Smooth muscle cell (in vitro differentiated cells): ENCODE data around the gene HSD11B2. TPM values are rescaled to one million over a fixed set of nuclear protein-coding genes. Genes with fewer than 3 reads are reported as not detected.
"Not testable (repeated sequence)": the region's sequence is repeated elsewhere in the genome, so short reads cannot be mapped to it uniquely, and the experiment has no call there.

Source experiments
- DNase-seq: peaks from one replicate; lab custom pipeline; 2025; ENCODE audit not compliant: unreplicated experiment; lab: John Stamatoyannopoulos, UW
- H2AFZ ChIP-seq: fragments of 200-600 bp; sonication (generic); 2 replicates; pipeline ENCODE4 v1.6.0; 2016; ENCODE audit warnings: antibody characterized with exemption, low read depth, mild to moderate bottlenecking
- H3F3A ChIP-seq: fragments of 200-600 bp; sonication (generic); 2 replicates; pipeline ENCODE4 v1.6.0; 2017; ENCODE audit warnings: antibody characterized with exemption, low read depth
- H3K27ac ChIP-seq: fragments of 200-600 bp; sonication (generic); 2 replicates; pipeline ENCODE4 v1.5.1; 2016; ENCODE audit warnings: low read depth, mild to moderate bottlenecking
- H3K27me3 ChIP-seq: fragments of 200-600 bp; sonication (generic); 2 replicates; pipeline ENCODE4 v1.6.1; 2016; ENCODE audit warnings: low read depth, mild to moderate bottlenecking
- H3K36me3 ChIP-seq: fragments of 200-600 bp; sonication (generic); 2 replicates; pipeline ENCODE4 v1.5.1; 2016; ENCODE audit warnings: low read depth
- H3K4me1 ChIP-seq: fragments of 200-600 bp; sonication (generic); 2 replicates; pipeline ENCODE4 v1.5.1; 2016; ENCODE audit warnings: low read depth
- H3K4me2 ChIP-seq: fragments of 200-600 bp; sonication (generic); 2 replicates; pipeline ENCODE4 v1.6.0; 2016; ENCODE audit warnings: mild to moderate bottlenecking
- H3K4me3 ChIP-seq: fragments of 200-600 bp; sonication (generic); 2 replicates; pipeline ENCODE4 v1.5.1; 2016; ENCODE audit warnings: mild to moderate bottlenecking
- H3K79me2 ChIP-seq: fragments of 200-600 bp; sonication (generic); 2 replicates; pipeline ENCODE4 v1.6.0; 2016; ENCODE audit warnings: low read depth, mild to moderate bottlenecking
- H3K9ac ChIP-seq: fragments of 200-600 bp; sonication (generic); 2 replicates; pipeline ENCODE4 v1.6.0; 2016; ENCODE audit warnings: low read depth
- H3K9me3 ChIP-seq: fragments of 200-600 bp; sonication (generic); replicated peaks from 2 replicates; pipeline ENCODE4 v1.5.1; 2016; ENCODE audit warnings: low read depth
- H4K20me1 ChIP-seq: fragments of 200-600 bp; sonication (generic); 2 replicates; pipeline ENCODE4 v1.6.0; 2016; ENCODE audit warnings: low read depth
- WGBS: methylation state at CpG from one replicate; pipeline ENCODE4 v1.1.7; 2016; ENCODE audit warnings: low lambda C conversion rate; 5-methylcytosine and 5-hydroxymethylcytosine counted together
- polyA plus RNA-seq: library from polyadenylated mRNA; unstranded; fragments of >200 nt; fragmentation: Nextera tagmentation; extraction: Ambion mirVana; gene quantifications from 2 replicates; pipeline ENCODE4 v1.2.1, GENCODE V29; 2016
- total RNA-seq: library from RNA; depleted of rRNA; stranded (reverse); fragments of >200 nt; gene quantifications from 2 replicates; pipeline ENCODE4 v1.2.3, GENCODE V29; 2014
- TF ChIP-seq, protein P1 (sequence below): fragments of 200-600 bp; sonication (generic); IDR thresholded peaks from 2 replicates; pipeline ENCODE4 v1.5.1; 2017; ENCODE audit warnings: borderline replicate concordance, mild to moderate bottlenecking, antibody characterized with exemption; ENCODE audit not compliant: insufficient read depth, poor library complexity, severe bottlenecking

Gene HSD11B2
- total and polyA plus RNA-seq, 2 experiments from 2014 or later, result not detected

GRCh38 chr16:67413978-67414911, 16.7 kb upstream of the HSD11B2 start:
- H3F3A ChIP-seq, result peaks cover 4% of the 10 kb centered on the region
- no peak overlapping the region for H3K4me2 ChIP-seq
- H3K4me1 ChIP-seq, result peaks cover 6% of the 10 kb centered on the region
- no peak overlapping the region for H3K4me3 ChIP-seq
- peaks cover 17% of the 10 kb centered on the region for H4K20me1 ChIP-seq
- no peaks in the 10 kb centered on the region for H3K27me3 ChIP-seq
- H2AFZ ChIP-seq, result no peak overlapping the region
- DNase-seq, result no peak
- H3K9ac ChIP-seq, result no peak overlapping the region
- H3K36me3 ChIP-seq, result no peaks in the 10 kb centered on the region
- no peaks in the 10 kb centered on the region for H3K9me3 ChIP-seq
- TF ChIP-seq, protein P1, sequence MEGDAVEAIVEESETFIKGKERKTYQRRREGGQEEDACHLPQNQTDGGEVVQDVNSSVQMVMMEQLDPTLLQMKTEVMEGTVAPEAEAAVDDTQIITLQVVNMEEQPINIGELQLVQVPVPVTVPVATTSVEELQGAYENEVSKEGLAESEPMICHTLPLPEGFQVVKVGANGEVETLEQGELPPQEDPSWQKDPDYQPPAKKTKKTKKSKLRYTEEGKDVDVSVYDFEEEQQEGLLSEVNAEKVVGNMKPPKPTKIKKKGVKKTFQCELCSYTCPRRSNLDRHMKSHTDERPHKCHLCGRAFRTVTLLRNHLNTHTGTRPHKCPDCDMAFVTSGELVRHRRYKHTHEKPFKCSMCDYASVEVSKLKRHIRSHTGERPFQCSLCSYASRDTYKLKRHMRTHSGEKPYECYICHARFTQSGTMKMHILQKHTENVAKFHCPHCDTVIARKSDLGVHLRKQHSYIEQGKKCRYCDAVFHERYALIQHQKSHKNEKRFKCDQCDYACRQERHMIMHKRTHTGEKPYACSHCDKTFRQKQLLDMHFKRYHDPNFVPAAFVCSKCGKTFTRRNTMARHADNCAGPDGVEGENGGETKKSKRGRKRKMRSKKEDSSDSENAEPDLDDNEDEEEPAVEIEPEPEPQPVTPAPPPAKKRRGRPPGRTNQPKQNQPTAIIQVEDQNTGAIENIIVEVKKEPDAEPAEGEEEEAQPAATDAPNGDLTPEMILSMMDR, result no peak
- 68% methylated on average over 6 of the region's 6 CpGs for WGBS
- H3K79me2 ChIP-seq, result no peaks in the 10 kb centered on the region
- H3K27ac ChIP-seq, result no peak overlapping the region

DNA sequence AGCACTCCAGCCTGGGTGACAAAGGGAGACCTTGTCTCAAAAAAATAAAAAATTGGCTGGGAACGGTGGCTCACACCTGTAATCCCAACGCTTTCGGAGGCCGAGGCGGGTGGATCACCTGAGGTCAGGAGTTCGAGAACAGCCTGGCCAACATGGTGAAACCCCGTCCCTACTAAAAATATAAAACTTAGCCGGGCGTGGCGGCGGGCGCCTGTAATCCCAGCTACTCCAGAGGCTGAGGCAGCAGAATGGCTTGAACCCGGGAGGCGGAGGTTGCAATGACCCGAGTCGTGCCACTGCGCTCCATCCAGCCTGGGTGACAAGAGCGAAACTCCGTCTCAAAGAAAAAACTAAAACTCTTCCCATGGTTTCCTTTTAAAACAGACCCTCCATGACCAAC, 15.5 kb upstream of the HSD11B2 start:
- Histone ChIP-seq H4K20me1 (peaks cover 17% of the 10 kb centered on the region), H3K9ac (peak overlapping the region; percentile 93), H3K4me3 (peak overlapping the region; percentile 76), H2AFZ (peak overlapping the region; percentile 95), H3K4me2 (peak overlapping the region; percentile 99)
- not testable (repeated sequence) for H3K4me1 ChIP-seq, H3K9me3 ChIP-seq, DNase-seq, H3K27me3 ChIP-seq, H3K36me3 ChIP-seq, H3K79me2 ChIP-seq, H3F3A ChIP-seq, H3K27ac ChIP-seq
- 95% methylated on average over 19 of the region's 19 CpGs for WGBS

DNA sequence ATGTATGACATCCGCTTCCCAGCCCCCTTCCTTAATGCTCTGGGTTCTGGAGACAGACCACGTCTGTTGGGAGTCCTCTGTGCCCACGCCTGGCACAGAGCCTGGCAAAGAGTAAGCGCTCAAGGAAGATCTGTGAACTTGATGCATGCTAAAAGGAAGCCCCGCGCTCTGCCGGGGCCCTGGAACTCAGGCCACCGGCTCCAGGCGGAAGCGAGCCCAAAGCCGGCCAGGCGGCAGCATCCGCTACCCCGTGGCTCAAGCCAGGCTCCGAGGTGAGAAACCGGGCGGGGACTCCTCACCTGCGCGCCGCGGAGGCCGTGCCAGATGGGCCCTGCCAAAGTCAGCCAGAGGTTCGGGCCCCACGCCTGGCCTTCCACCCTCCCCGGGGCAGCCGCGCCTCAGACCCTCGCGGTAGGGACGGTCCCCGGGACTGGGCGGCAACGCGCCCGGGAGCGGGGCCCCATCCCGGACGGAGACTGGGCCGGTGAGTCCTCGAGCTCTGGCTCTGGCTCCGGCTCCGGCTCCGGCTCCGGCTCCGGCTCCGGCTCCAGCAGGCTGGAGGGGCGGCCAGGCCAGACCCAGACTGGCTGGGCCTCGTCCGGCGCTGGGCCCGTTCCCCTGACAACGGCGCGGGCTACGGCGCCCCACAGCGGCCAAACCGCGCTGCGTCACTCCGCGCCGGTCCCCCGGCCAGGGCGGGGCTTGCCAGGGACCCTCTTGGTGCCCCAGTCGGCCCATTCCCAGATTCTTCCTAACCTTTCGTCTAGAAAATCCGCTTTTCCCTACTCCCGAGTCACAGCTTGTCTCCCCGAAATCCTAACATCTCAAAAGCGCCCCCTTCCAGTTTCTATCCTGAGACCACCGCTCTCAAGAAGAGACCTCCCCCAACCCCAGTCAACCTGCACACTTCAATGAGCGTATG, 14.8 kb upstream of the HSD11B2 start, which contains the start of gene ZDHHC1:
Gene ZDHHC1 (minus strand): TSS at position 606 of the 922 bp plus-strand sequence. CDS start 8,702 bp downstream, outside the sequence.
- Histone ChIP-seq H3K79me2 (no peaks in the 10 kb centered on the region), H2AFZ (peak within 1 kb of the TSS; percentile 95), H4K20me1 (peaks cover 11% of the 10 kb centered on the region), H3K4me1 (peaks cover 6% of the 10 kb centered on the region), H3K9ac (peak within 1 kb of the TSS; percentile 93), H3K4me2 (peak within 1 kb of the TSS; percentile 99), H3K9me3 (no peaks in the 10 kb centered on the region), H3K4me3 (peak within 1 kb of the TSS; percentile 76), H3F3A (peaks cover 4% of the 10 kb centered on the region), H3K27me3 (no peaks in the 10 kb centered on the region), H3K27ac (peak within 1 kb of the TSS; percentile 65), H3K36me3 (no peaks in the 10 kb centered on the region)
- TF ChIP-seq, protein P1, result peak; percentile 44
- peak; percentile 30 for DNase-seq
- WGBS, result 6% methylated on average over 66 of the region's 73 CpGs
